Astrocyte (in vitro differentiated cells and primary cell): ENCODE data around the gene BCR. TPM values are rescaled to one million over a fixed set of nuclear protein-coding genes. Genes with fewer than 3 reads are reported as not detected.
A peak's percentile ranks its signal among the peaks of the same experiment; 100 is the strongest.

Experiments
- DNase-seq: peaks from one replicate; pipeline ENCODE4 v3.0.0-alpha.2; 2010; ENCODE audit warnings: low read depth
- FAIRE-seq: peaks from 2 replicates; lab custom pipeline; 2011; peaks lifted over from hg19 to GRCh38; lab: Jason Lieb, UNC
- H2AFZ ChIP-seq: 2 replicates; pipeline ENCODE4 v1.6.0; 2012; ENCODE audit warnings: low read depth, low read length, inconsistent platforms
- H3K27ac ChIP-seq: 2 replicates; pipeline ENCODE4 v1.5.1; 2011; ENCODE audit warnings: low read depth, low read length, inconsistent platforms
- H3K27me3 ChIP-seq: 2 replicates; pipeline ENCODE4 v1.6.0; 2011; ENCODE audit warnings: low read length, inconsistent platforms; ENCODE audit not compliant: insufficient read depth
- H3K36me3 ChIP-seq: 2 replicates; pipeline ENCODE4 v1.5.1; 2011; ENCODE audit warnings: low read length, inconsistent platforms; ENCODE audit not compliant: insufficient read depth
- H3K4me1 ChIP-seq: 2 replicates; pipeline ENCODE4 v1.5.1; 2011; ENCODE audit warnings: low read length, inconsistent platforms; ENCODE audit not compliant: insufficient read depth
- H3K4me2 ChIP-seq: 2 replicates; pipeline ENCODE4 v1.6.0; 2012; ENCODE audit warnings: low read length, inconsistent platforms
- H3K4me3 ChIP-seq: 2 replicates; pipeline ENCODE4 v1.5.1; 2011; ENCODE audit warnings: low read depth, mild to moderate bottlenecking, low read length, inconsistent platforms; ENCODE audit not compliant: insufficient read depth
- H3K79me2 ChIP-seq: 2 replicates; pipeline ENCODE4 v1.6.0; 2012; ENCODE audit warnings: mild to moderate bottlenecking, low read length, inconsistent platforms; ENCODE audit not compliant: insufficient read depth
- H3K9ac ChIP-seq: 2 replicates; pipeline ENCODE4 v1.6.0; 2012; ENCODE audit warnings: mild to moderate bottlenecking, low read length, inconsistent platforms
- H3K9me3 ChIP-seq: 2 replicates; pipeline ENCODE4 v1.5.1; 2012; ENCODE audit warnings: low read depth, mild to moderate bottlenecking, low read length, inconsistent platforms; ENCODE audit not compliant: insufficient read depth
- H4K20me1 ChIP-seq: 2 replicates; pipeline ENCODE4 v1.6.0; 2012; ENCODE audit warnings: low read length, inconsistent platforms; ENCODE audit not compliant: insufficient read depth
- H3K27ac Mint-ChIP-seq: one replicate; pipeline ENCODE4 v1.8.0; 2021; ENCODE audit warnings: mild to moderate bottlenecking, mixed read lengths; ENCODE audit not compliant: unreplicated experiment
- H3K27me3 Mint-ChIP-seq: one replicate; pipeline ENCODE4 v1.8.0; 2021; ENCODE audit warnings: low read depth, mixed read lengths; ENCODE audit not compliant: unreplicated experiment
- H3K36me3 Mint-ChIP-seq: one replicate; pipeline ENCODE4 v1.8.0; 2021; ENCODE audit warnings: low read depth, mixed read lengths; ENCODE audit not compliant: unreplicated experiment
- H3K4me1 Mint-ChIP-seq: one replicate; pipeline ENCODE4 v1.8.0; 2021; ENCODE audit warnings: low read depth, mixed read lengths; ENCODE audit not compliant: unreplicated experiment
- H3K4me3 Mint-ChIP-seq: one replicate; pipeline ENCODE4 v1.8.0; 2021; ENCODE audit warnings: mild to moderate bottlenecking, moderate library complexity, mixed read lengths; ENCODE audit not compliant: unreplicated experiment
- H3K9me3 Mint-ChIP-seq: one replicate; pipeline ENCODE4 v1.8.0; 2021; ENCODE audit warnings: mild to moderate bottlenecking, mixed read lengths; ENCODE audit not compliant: unreplicated experiment
- CTCF ChIP-seq: IDR thresholded peaks from 2 replicates; pipeline ENCODE4 v1.5.1; 2011; ENCODE audit warnings: low read depth, mild to moderate bottlenecking, inconsistent platforms, low read length, moderate library complexity; ENCODE audit not compliant: insufficient read depth
- EZH2 ChIP-seq: IDR thresholded peaks from 2 replicates; pipeline ENCODE4 v1.6.1; 2012; ENCODE audit warnings: mild to moderate bottlenecking, low read length, inconsistent platforms; ENCODE audit not compliant: insufficient read depth
- total RNA-seq: library from RNA; stranded (reverse); gene quantifications from 2 replicates; pipeline ENCODE4 v1.2.1, GENCODE V29; 2021

The BCR gene
- total RNA-seq, 1 donor from 2014 or later: 48.9 TPM

GRCh38 chr22:23228503-23228902 is 48.2 kb downstream of the BCR start:
- no peak overlapping the region for H3K4me2 ChIP-seq
- H3K79me2 ChIP-seq: peaks cover 76% of the 10 kb centered on the region
- H3K4me1 ChIP-seq: peaks cover 26% of the 10 kb centered on the region
- H3K36me3 ChIP-seq: no peaks in the 10 kb centered on the region
- peak; percentile 5 for FAIRE-seq
- H3K4me1 Mint-ChIP-seq: peaks cover 18% of the 10 kb centered on the region
- no peak for DNase-seq
- peaks cover 92% of the 10 kb centered on the region for H4K20me1 ChIP-seq
- H3K9me3 ChIP-seq: no peaks in the 10 kb centered on the region
- no peak overlapping the region for H3K27ac Mint-ChIP-seq
- H2AFZ ChIP-seq: no peak overlapping the region
- H3K4me3 ChIP-seq: no peak overlapping the region
- H3K9me3 Mint-ChIP-seq: peaks cover 14% of the 10 kb centered on the region
- H3K27ac ChIP-seq: no peak overlapping the region
- TF ChIP-seq CTCF (no peak), EZH2 (no peak)
- no peaks in the 10 kb centered on the region for H3K27me3 ChIP-seq
- peaks cover 25% of the 10 kb centered on the region for H3K36me3 Mint-ChIP-seq
- H3K9ac ChIP-seq: no peak overlapping the region
- no peak overlapping the region for H3K4me3 Mint-ChIP-seq
- H3K27me3 Mint-ChIP-seq: no peaks in the 10 kb centered on the region

- Histone ChIP-seq H3K9me3 (no peaks in the 10 kb centered on the region), H3K4me1 (peaks cover 38% of the 10 kb centered on the region), H3K27me3 (no peaks in the 10 kb centered on the region), H3K4me3 (no peak overlapping the region), H4K20me1 (peaks cover 93% of the 10 kb centered on the region), H3K79me2 (peaks cover 71% of the 10 kb centered on the region), H3K4me2 (no peak overlapping the region), H3K9ac (no peak overlapping the region), H3K27ac (no peak overlapping the region), H2AFZ (no peak overlapping the region), H3K36me3 (no peaks in the 10 kb centered on the region)
- no peak overlapping the region for H3K4me3 Mint-ChIP-seq
- no peak overlapping the region for H3K27ac Mint-ChIP-seq
- no peak for DNase-seq
- H3K27me3 Mint-ChIP-seq: no peaks in the 10 kb centered on the region
- H3K36me3 Mint-ChIP-seq: peaks cover 24% of the 10 kb centered on the region
- FAIRE-seq: no peak
- no peak for TF ChIP-seq CTCF
- TF ChIP-seq EZH2: no peak
- H3K9me3 Mint-ChIP-seq: peaks cover 14% of the 10 kb centered on the region
- peaks cover 25% of the 10 kb centered on the region for H3K4me1 Mint-ChIP-seq
These were observed 49.3 kb downstream of the BCR start for GRCh38 chr22:23229646-23230045.

- Histone ChIP-seq H3K79me2 (peaks cover 75% of the 10 kb centered on the region), H3K9me3 (no peaks in the 10 kb centered on the region), H3K4me3 (no peak overlapping the region), H3K27me3 (no peaks in the 10 kb centered on the region), H3K4me1 (peaks cover 37% of the 10 kb centered on the region), H3K4me2 (no peak overlapping the region), H2AFZ (no peak overlapping the region), H3K36me3 (no peaks in the 10 kb centered on the region), H3K9ac (no peak overlapping the region), H4K20me1 (peaks cover 91% of the 10 kb centered on the region), H3K27ac (no peak overlapping the region)
- no peak for DNase-seq
- H3K4me1 Mint-ChIP-seq: peaks cover 28% of the 10 kb centered on the region
- H3K27ac Mint-ChIP-seq: no peak overlapping the region
- TF ChIP-seq CTCF (no peak), EZH2 (no peak)
- FAIRE-seq: no peak
- no peak overlapping the region for H3K4me3 Mint-ChIP-seq
- H3K27me3 Mint-ChIP-seq: no peaks in the 10 kb centered on the region
- peaks cover 23% of the 10 kb centered on the region for H3K36me3 Mint-ChIP-seq
- peaks cover 14% of the 10 kb centered on the region for H3K9me3 Mint-ChIP-seq
These were observed 50.2 kb downstream of the BCR start for GRCh38 chr22:23230348-23231068.
